HL-60 (cell line): ENCODE results near the gene ROGDI.

ENCODE experiments used
- CTCF ChIP-seq: IDR thresholded peaks from one replicate; pipeline ENCODE4 v1.5.1; 2011; ENCODE audit warnings: low read length, control low read depth, inconsistent platforms; ENCODE audit not compliant: insufficient read depth
- GABPA ChIP-seq: IDR thresholded peaks from 2 replicates; pipeline ENCODE4 v1.6.1; 2012; ENCODE audit warnings: low read depth
- POLR2AphosphoS5 ChIP-seq: IDR thresholded peaks from 2 replicates; pipeline ENCODE4 v1.6.1; 2012; ENCODE audit warnings: low read depth
- SPI1 ChIP-seq: IDR thresholded peaks from 2 replicates; pipeline ENCODE4 v1.6.1; 2012; ENCODE audit warnings: low read depth, mild to moderate bottlenecking, borderline replicate concordance
- TF ChIP-seq, protein P1 (sequence below): IDR thresholded peaks from 2 replicates; pipeline ENCODE4 v1.6.1; 2012; ENCODE audit warnings: low read depth; ENCODE audit not compliant: insufficient replicate concordance

GRCh38 chr16:4787627-4788482 lies 14.6 kb downstream of the ROGDI start, which contains the start of gene SEPTIN12:
- TF ChIP-seq CTCF (no peak), POLR2AphosphoS5 (no peak), SPI1 (no peak), GABPA (no peak)
- TF ChIP-seq, protein P1, sequence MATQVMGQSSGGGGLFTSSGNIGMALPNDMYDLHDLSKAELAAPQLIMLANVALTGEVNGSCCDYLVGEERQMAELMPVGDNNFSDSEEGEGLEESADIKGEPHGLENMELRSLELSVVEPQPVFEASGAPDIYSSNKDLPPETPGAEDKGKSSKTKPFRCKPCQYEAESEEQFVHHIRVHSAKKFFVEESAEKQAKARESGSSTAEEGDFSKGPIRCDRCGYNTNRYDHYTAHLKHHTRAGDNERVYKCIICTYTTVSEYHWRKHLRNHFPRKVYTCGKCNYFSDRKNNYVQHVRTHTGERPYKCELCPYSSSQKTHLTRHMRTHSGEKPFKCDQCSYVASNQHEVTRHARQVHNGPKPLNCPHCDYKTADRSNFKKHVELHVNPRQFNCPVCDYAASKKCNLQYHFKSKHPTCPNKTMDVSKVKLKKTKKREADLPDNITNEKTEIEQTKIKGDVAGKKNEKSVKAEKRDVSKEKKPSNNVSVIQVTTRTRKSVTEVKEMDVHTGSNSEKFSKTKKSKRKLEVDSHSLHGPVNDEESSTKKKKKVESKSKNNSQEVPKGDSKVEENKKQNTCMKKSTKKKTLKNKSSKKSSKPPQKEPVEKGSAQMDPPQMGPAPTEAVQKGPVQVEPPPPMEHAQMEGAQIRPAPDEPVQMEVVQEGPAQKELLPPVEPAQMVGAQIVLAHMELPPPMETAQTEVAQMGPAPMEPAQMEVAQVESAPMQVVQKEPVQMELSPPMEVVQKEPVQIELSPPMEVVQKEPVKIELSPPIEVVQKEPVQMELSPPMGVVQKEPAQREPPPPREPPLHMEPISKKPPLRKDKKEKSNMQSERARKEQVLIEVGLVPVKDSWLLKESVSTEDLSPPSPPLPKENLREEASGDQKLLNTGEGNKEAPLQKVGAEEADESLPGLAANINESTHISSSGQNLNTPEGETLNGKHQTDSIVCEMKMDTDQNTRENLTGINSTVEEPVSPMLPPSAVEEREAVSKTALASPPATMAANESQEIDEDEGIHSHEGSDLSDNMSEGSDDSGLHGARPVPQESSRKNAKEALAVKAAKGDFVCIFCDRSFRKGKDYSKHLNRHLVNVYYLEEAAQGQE, result no peak
